H1 (cell line): ENCODE data around the gene FSTL4. TPM values are rescaled to one million over a fixed set of nuclear protein-coding genes. Genes with fewer than 3 reads are reported as not detected.

Source experiments
- CTCF ChIA-PET: fragments of 300-600 bp; sonication (Branson Sonifier 250); formaldehyde crosslinking; loops from one replicate; lab custom pipeline; 2021; ENCODE audit not compliant: partially characterized antibody; lab: Charles Lee
- POLR2A ChIA-PET: fragments of 300-600 bp; sonication (Branson Sonifier 250); formaldehyde crosslinking; loops from one replicate; lab custom pipeline; 2021; ENCODE audit warnings: inconsistent platforms; ENCODE audit not compliant: partially characterized antibody; lab: Charles Lee
- DNase-seq, 2 experiments: peaks; one replicate each; pipeline versions ENCODE4 v3.0.0 to v3.0.0-alpha.2; 2010 to 2022; ENCODE audit warnings: low spot score in 2 of 2, low read depth in 1 of 2, mixed read lengths in 1 of 2
- FAIRE-seq: peaks from 2 replicates; lab custom pipeline; 2011; peaks lifted over from hg19 to GRCh38; lab: Jason Lieb, UNC
- H2AFZ ChIP-seq: 2 replicates; pipeline ENCODE4 v1.8.1; 2012; ENCODE audit warnings: low read length, inconsistent platforms
- H2AK5ac ChIP-seq: 2 replicates; pipeline ENCODE4 v1.6.1; 2013; ENCODE audit warnings: low read depth, low read length
- H2BK120ac ChIP-seq: replicated peaks from 2 replicates; pipeline ENCODE3; 2013; ENCODE audit warnings: low read depth, low read length, inconsistent platforms
- H2BK12ac ChIP-seq: 2 replicates; pipeline ENCODE4 v1.6.1; 2013; ENCODE audit warnings: low read depth, low read length
- H2BK15ac ChIP-seq: 2 replicates; pipeline ENCODE4 v1.6.1; 2013; ENCODE audit warnings: low read length
- H2BK20ac ChIP-seq: 2 replicates; pipeline ENCODE4 v1.6.1; 2013; ENCODE audit warnings: low read length
- H2BK5ac ChIP-seq: 2 replicates; pipeline ENCODE4 v1.6.1; 2013; ENCODE audit warnings: low read depth, low read length
- H3K14ac ChIP-seq: 2 replicates; pipeline ENCODE4 v1.6.1; 2013; ENCODE audit warnings: inconsistent platforms; ENCODE audit not compliant: insufficient read length
- H3K18ac ChIP-seq: 2 replicates; pipeline ENCODE4 v1.6.1; 2013; ENCODE audit warnings: low read length; ENCODE audit errors: extremely low read depth
- H3K23ac ChIP-seq: 2 replicates; pipeline ENCODE4 v1.6.1; 2013; ENCODE audit warnings: inconsistent platforms; ENCODE audit not compliant: insufficient read length
- H3K23me2 ChIP-seq: 2 replicates; pipeline ENCODE4 v1.6.1; 2013; ENCODE audit warnings: low read depth, low read length
- H3K27ac ChIP-seq: 2 replicates; pipeline ENCODE4 v1.6.1; 2011; ENCODE audit warnings: low read depth, low read length, inconsistent platforms
- H3K27me3 ChIP-seq, 4 experiments: replicated peaks in 1 of 4; 1 replicate in 1 of 4; 2 replicates in 3 of 4; pipeline versions ENCODE4 v1.6.1 to v1.8.1; 2011 to 2013; ENCODE audit warnings: low read length in 3 of 4, mild to moderate bottlenecking in 3 of 4, inconsistent platforms in 2 of 4, mixed read lengths in 2 of 4, moderate library complexity in 1 of 4; ENCODE audit not compliant: control insufficient read depth in 3 of 4, insufficient read depth in 3 of 4; ENCODE audit errors: extremely low read depth in 1 of 4
- H3K36me3 ChIP-seq, 4 experiments: 2 replicates each; pipeline versions ENCODE4 v1.6.1 to v1.8.1; 2011 to 2013; ENCODE audit warnings: mild to moderate bottlenecking in 4 of 4, low read length in 3 of 4, moderate library complexity in 2 of 4, control low read depth in 1 of 4, inconsistent platforms in 1 of 4; ENCODE audit not compliant: insufficient read depth in 4 of 4, control insufficient read depth in 2 of 4
- H3K4ac ChIP-seq: replicated peaks from 2 replicates; pipeline ENCODE3; 2013; ENCODE audit warnings: low read length, low read depth, mixed read lengths, inconsistent platforms; ENCODE audit not compliant: insufficient read length
- H3K4me1 ChIP-seq, 4 experiments: replicated peaks in 1 of 4; 1 replicate in 1 of 4; 2 replicates in 3 of 4; pipeline versions ENCODE4 v1.6.1 to v1.8.1; 2011 to 2013; ENCODE audit warnings: low read length in 3 of 4, inconsistent platforms in 2 of 4, mixed read lengths in 1 of 4; ENCODE audit not compliant: insufficient read depth in 4 of 4, control insufficient read depth in 3 of 4
- H3K4me2 ChIP-seq, 2 experiments: 2 replicates each; pipeline versions ENCODE4 v1.6.1 to v1.8.1; 2011 to 2013; ENCODE audit warnings: low read depth in 2 of 2, low read length in 2 of 2, control low read depth in 1 of 2, inconsistent platforms in 1 of 2, mild to moderate bottlenecking in 1 of 2; ENCODE audit not compliant: insufficient read depth in 1 of 2
- H3K4me3 ChIP-seq, 4 experiments: fragments of 200-600, 300-600 bp in 1 of 4; sonication (generic), shearing (Covaris generic), sonication (Bioruptor Twin) in 1 of 4; 2 replicates each; pipeline versions ENCODE4 v1.5.1 to v1.8.1; 2011 to 2016; ENCODE audit warnings: low read length in 4 of 4, low read depth in 3 of 4, control low read depth in 2 of 4, inconsistent platforms in 2 of 4, mild to moderate bottlenecking in 2 of 4, mixed read lengths in 1 of 4, moderate library complexity in 1 of 4; ENCODE audit not compliant: insufficient read depth in 2 of 4; ENCODE audit errors: extremely low read depth in 1 of 4
- H3K56ac ChIP-seq: replicated peaks from 2 replicates; pipeline ENCODE3; 2013; ENCODE audit warnings: low read depth, mild to moderate bottlenecking, mixed read lengths, low read length, inconsistent platforms; ENCODE audit not compliant: insufficient read length
- H3K79me1 ChIP-seq: 2 replicates; pipeline ENCODE4 v1.6.1; 2013; ENCODE audit warnings: low read depth, low read length, control low read depth
- H3K79me2 ChIP-seq, 2 experiments: 2 replicates each; pipeline versions ENCODE4 v1.6.1 to v1.8.1; 2012 to 2013; ENCODE audit warnings: low read length in 2 of 2, mild to moderate bottlenecking in 2 of 2, inconsistent platforms in 1 of 2; ENCODE audit not compliant: insufficient read depth in 2 of 2, control insufficient read depth in 1 of 2
- H3K9ac ChIP-seq, 4 experiments: replicated peaks in 1 of 4; 1 replicate in 1 of 4; 2 replicates in 3 of 4; pipeline versions ENCODE4 v1.6.1 to v1.8.1; 2011 to 2013; ENCODE audit warnings: low read depth in 3 of 4, low read length in 3 of 4, control low read depth in 2 of 4, mild to moderate bottlenecking in 2 of 4, moderate library complexity in 2 of 4, inconsistent platforms in 1 of 4; ENCODE audit errors: extremely low read depth in 1 of 4
- H3K9me3 ChIP-seq, 2 experiments: 2 replicates each; pipeline versions ENCODE4 v1.6.1 to v1.8.1; 2012 to 2013; ENCODE audit warnings: mild to moderate bottlenecking in 2 of 2, moderate library complexity in 2 of 2, control low read depth in 1 of 2, inconsistent platforms in 1 of 2, low read depth in 1 of 2, low read length in 1 of 2, mixed read lengths in 1 of 2; ENCODE audit not compliant: insufficient read depth in 2 of 2
- H4K20me1 ChIP-seq, 2 experiments: replicated peaks in 1 of 2; 2 replicates each; pipeline versions ENCODE3 to v1.8.1; 2011 to 2013; ENCODE audit warnings: inconsistent platforms in 2 of 2, low read length in 2 of 2, mild to moderate bottlenecking in 1 of 2; ENCODE audit not compliant: insufficient read depth in 2 of 2, control insufficient read depth in 1 of 2
- H4K5ac ChIP-seq: 2 replicates; pipeline ENCODE4 v1.6.1; 2013; ENCODE audit warnings: low read length, low read depth, mixed read lengths, inconsistent platforms; ENCODE audit not compliant: insufficient read length
- H4K8ac ChIP-seq: 2 replicates; pipeline ENCODE4 v1.8.0; 2013; ENCODE audit warnings: mild to moderate bottlenecking, moderate library complexity, low read length, inconsistent platforms; ENCODE audit not compliant: insufficient read depth; ENCODE audit errors: extremely low read depth
- H4K91ac ChIP-seq: replicated peaks from 2 replicates; pipeline ENCODE3; 2013; ENCODE audit warnings: low read length, mixed read lengths, inconsistent platforms; ENCODE audit not compliant: insufficient read length
- WGBS, 2 experiments: shearing (Covaris generic) in 1 of 2; methylation state at CpG; one replicate each; pipeline versions ENCODE4 v1.1.6 to v1.1.7; 2013 to 2015; ENCODE audit warnings: low lambda C conversion rate in 2 of 2, mixed read lengths in 2 of 2, inconsistent platforms in 1 of 2, low coverage in 1 of 2, missing lambda C conversion rate in 1 of 2; ENCODE audit not compliant: insufficient replicate concordance in 2 of 2, insufficient coverage in 1 of 2, insufficient read length in 1 of 2; ENCODE audit errors: extremely low coverage in 1 of 2, missing lambda C conversion rate in 1 of 2; 5-methylcytosine and 5-hydroxymethylcytosine counted together
- polyA plus RNA-seq, 7 experiments: library from polyadenylated mRNA; depleted of rRNA in 3 of 7; stranded (reverse) in 5 of 7; unstranded in 2 of 7; fragments of >200 nt in 5 of 7; fragments of 200-250 nt in 2 of 7; gene quantifications; 1 replicate in 5 of 7; 2 replicates in 1 of 7; 4 replicates in 1 of 7; pipeline versions ENCODE4 v1.2.1 to v1.2.3, GENCODE V29; 2011 to 2013; ENCODE audit warnings: missing spikeins in 2 of 7, mixed read lengths in 2 of 7
- total RNA-seq: library from RNA; stranded (reverse); fragmentation: NEBNext Ultra II Directional; extraction: Animal tissue kit (Norgen Biotek cat#: 25700); gene quantifications from 2 replicates; pipeline ENCODE4 v1.2.1, GENCODE V29; 2021

The FSTL4 gene
- total and polyA plus RNA-seq, 2 of the 8 experiments (the other 6 are each of a cell fraction or from before 2014, with no cell fraction given), result 3.1 to 4.1 TPM

- H3K27me3 ChIP-seq, result no peaks in the 10 kb centered on the region
- H3K9ac ChIP-seq, result no peak overlapping the region
- DNase-seq (no peak), FAIRE-seq (no peak)
- H3K27ac ChIP-seq, result no peak overlapping the region
- H3K18ac ChIP-seq, result no peak overlapping the region
- no peak overlapping the region for H2BK5ac ChIP-seq
- H3K4me1 ChIP-seq, result peaks cover 0 to 4% (median 1%) of the 10 kb centered on the region in 4 experiments; a peak in 2 of 7 replicates
- H3K23ac ChIP-seq, result no peak overlapping the region
- no peak overlapping the region for H4K5ac ChIP-seq
- H2BK20ac ChIP-seq, result no peak overlapping the region
- H2BK12ac ChIP-seq, result no peak overlapping the region
- no peak overlapping the region for H3K4me2 ChIP-seq
- no peaks in the 10 kb centered on the region for H3K23me2 ChIP-seq
- no peak overlapping the region for H3K56ac ChIP-seq
- no peaks in the 10 kb centered on the region for H3K79me1 ChIP-seq
- H2BK120ac ChIP-seq, result no peak overlapping the region
- no peaks in the 10 kb centered on the region for H3K36me3 ChIP-seq
- no peak overlapping the region for H2BK15ac ChIP-seq
- CTCF ChIA-PET, result no interaction called here
- no peak overlapping the region for H3K4me3 ChIP-seq
- H4K8ac ChIP-seq, result no peak overlapping the region
- no peaks in the 10 kb centered on the region for H4K20me1 ChIP-seq
- H3K79me2 ChIP-seq, result no peaks in the 10 kb centered on the region
- H3K9me3 ChIP-seq, result no peaks in the 10 kb centered on the region
- no peak overlapping the region for H2AFZ ChIP-seq
- 84% methylated on average over 18 of the region's 18 CpGs; no CpG with 5 or more reads in 1 of the 2 experiments for WGBS, 2 experiments
- no peak overlapping the region for H2AK5ac ChIP-seq
- H3K4ac ChIP-seq, result no peak overlapping the region
- no peak overlapping the region for H4K91ac ChIP-seq
- POLR2A ChIA-PET, result interaction anchor here (0.8 kb wide), 1 partner anchor 83 kb away, joined by 3 read pairs; no protein-coding TSS in a partner anchor
- H3K14ac ChIP-seq, result no peak overlapping the region
Observed at GRCh38 chr5:133199417-133200178, 412.7 kb downstream of the FSTL4 start.
